HepG2 (cell line): Measurements from ENCODE around the gene EVA1A. TPM values are rescaled to one million over a fixed set of nuclear protein-coding genes. Genes with fewer than 3 reads are reported as not detected.

ENCODE experiments used
- ATAC-seq: fragments of 200-7000 bp; cut with Tn5 transposase; 3 replicates; pipeline ENCODE4 v1.9.1; 2020; ENCODE audit warnings: mild to moderate bottlenecking, moderate library complexity
- BruUV-seq: library from RNA; stranded (reverse); fragments of 400-500 nt; replicated peaks from 2 replicates; lab custom pipeline; 2021; lab: Mats Ljungman, UMichigan
- CTCF ChIA-PET: fragments of 300-600 bp; formaldehyde crosslinking; extraction: SDS; loops from one replicate; lab custom pipeline; 2021; ENCODE audit warnings: low total read pairs, inconsistent platforms, low intra/inter-chr PET ratio; lab: Yijun Ruan, JAX
- POLR2A ChIA-PET: fragments of 350-600 bp; sonication (Branson Sonifier 250); formaldehyde crosslinking; loops from one replicate; lab custom pipeline; 2020; ENCODE audit warnings: antibody characterized with exemption, inconsistent platforms; lab: Yijun Ruan, JAX
- DNase-seq: peaks from one replicate; pipeline ENCODE4 v3.0.0-alpha.2; 2015; ENCODE audit warnings: low spot score
- FAIRE-seq: peaks from 3 replicates; lab custom pipeline; 2011; peaks lifted over from hg19 to GRCh38; lab: Jason Lieb, UNC
- H2AFZ ChIP-seq: one replicate; pipeline ENCODE4 v1.6.1; 2011; ENCODE audit warnings: low read length, inconsistent platforms
- H3K27ac ChIP-seq: fragments of 300-600 bp; 3 replicates; pipeline ENCODE4 v1.8.0; 2011; ENCODE audit warnings: mixed run types, mild to moderate bottlenecking, mixed read lengths, low read length, inconsistent platforms; ENCODE audit not compliant: insufficient read depth; ENCODE audit errors: extremely low read length
- H3K27me3 ChIP-seq, 2 experiments: fragments of 200-600 bp in 1 of 2; 2 replicates in 1 of 2; 3 replicates in 1 of 2; pipeline versions ENCODE4 v1.6.0 to v1.8.0; 2011; ENCODE audit warnings: low read length in 2 of 2, mild to moderate bottlenecking in 2 of 2, moderate library complexity in 2 of 2, inconsistent platforms in 1 of 2; ENCODE audit not compliant: insufficient read depth in 2 of 2, control insufficient read depth in 1 of 2
- H3K36me3 ChIP-seq, 2 experiments: fragments of 200-600 bp in 1 of 2; replicated peaks in 1 of 2; 2 replicates in 1 of 2; 3 replicates in 1 of 2; pipeline versions ENCODE4 v1.5.1 to v1.8.0; 2011; ENCODE audit warnings: low read length in 2 of 2, inconsistent platforms in 1 of 2; ENCODE audit not compliant: insufficient read depth in 2 of 2, control insufficient read depth in 1 of 2
- H3K4me1 ChIP-seq: 2 replicates; pipeline ENCODE4 v1.5.1; 2012; ENCODE audit warnings: low read length, inconsistent platforms; ENCODE audit not compliant: insufficient read depth
- H3K4me2 ChIP-seq: 2 replicates; pipeline ENCODE4 v1.6.0; 2011; ENCODE audit warnings: low read depth, low read length, inconsistent platforms
- H3K4me3 ChIP-seq, 3 experiments: fragments of 200-600 bp in 1 of 3; sonication (generic), shearing (Covaris generic) in 1 of 3; replicated peaks in 1 of 3; 2 replicates each; pipeline ENCODE4 v1.5.1; 2011 to 2016; ENCODE audit warnings: low read length in 3 of 3, inconsistent platforms in 2 of 3, low read depth in 2 of 3, mild to moderate bottlenecking in 2 of 3, control low read depth in 1 of 3, mixed read lengths in 1 of 3; ENCODE audit not compliant: insufficient read depth in 1 of 3
- H3K79me2 ChIP-seq: one replicate; pipeline ENCODE4 v1.6.1; 2011; ENCODE audit warnings: low read length, inconsistent platforms; ENCODE audit not compliant: insufficient read depth
- H3K9ac ChIP-seq: 2 replicates; pipeline ENCODE4 v1.6.0; 2011; ENCODE audit warnings: mild to moderate bottlenecking, low read depth, low read length, inconsistent platforms; ENCODE audit not compliant: insufficient read depth
- H3K9me3 ChIP-seq: 2 replicates; pipeline ENCODE4 v1.5.1; 2012; ENCODE audit warnings: mild to moderate bottlenecking, low read length
- H4K20me1 ChIP-seq: 2 replicates; pipeline ENCODE4 v1.6.0; 2011; ENCODE audit warnings: inconsistent platforms, mild to moderate bottlenecking, low read length, moderate library complexity; ENCODE audit not compliant: insufficient read depth
- ARID2 ChIP-seq: sonication (generic); formaldehyde crosslinking; IDR thresholded peaks from 2 replicates; pipeline ENCODE4 v1.8.1; 2022; ENCODE audit warnings: mild to moderate bottlenecking, missing genetic modification reagents, borderline replicate concordance
- FOXP1 ChIP-seq, 2 experiments: fragments of 450-650 bp in 1 of 2; IDR thresholded peaks; 2 replicates each; pipeline ENCODE4 v1.6.1; 2017 to 2018; ENCODE audit warnings: antibody characterized with exemption in 1 of 2
- HNF4A ChIP-seq: sonication (generic); formaldehyde crosslinking; IDR thresholded peaks from 2 replicates; pipeline ENCODE4 v1.4.0; 2020; ENCODE audit warnings: missing genetic modification reagents
- IKZF1 ChIP-seq: fragments of 450-650 bp; IDR thresholded peaks from 2 replicates; pipeline ENCODE4 v1.7.1; 2016
- NR2F2 ChIP-seq: IDR thresholded peaks from 2 replicates; pipeline ENCODE4 v1.6.1; 2012; ENCODE audit warnings: low read depth, inconsistent platforms, borderline replicate concordance
- ZBTB39 ChIP-seq: sonication (generic); formaldehyde crosslinking; IDR thresholded peaks from 2 replicates; pipeline ENCODE4 v1.5.0; 2020; ENCODE audit warnings: missing genetic modification reagents
- ZMYM4 ChIP-seq: sonication (generic); formaldehyde crosslinking; IDR thresholded peaks from 2 replicates; pipeline ENCODE4 v1.8.1; 2023; ENCODE audit warnings: mild to moderate bottlenecking, missing genetic modification reagents
- ZNF281 ChIP-seq: sonication (generic); formaldehyde crosslinking; IDR thresholded peaks from 2 replicates; pipeline ENCODE4 v1.4.0; 2020; ENCODE audit warnings: missing genetic modification reagents, borderline replicate concordance
- ZNF446 ChIP-seq: sonication (generic); formaldehyde crosslinking; IDR thresholded peaks from 2 replicates; pipeline ENCODE4 v1.5.0; 2020; ENCODE audit warnings: mild to moderate bottlenecking, missing genetic modification reagents
- WGBS: methylation state at CpG from one replicate; pipeline ENCODE4 v1.1.6; 2017; ENCODE audit warnings: low lambda C conversion rate; 5-methylcytosine and 5-hydroxymethylcytosine counted together
- in situ Hi-C: cut with HindIII; loops from 2 replicates; pipeline ENCODE4 v1.10.0; 2017; ENCODE audit warnings: low pct_unique_long_range_greater_than_20kb; ENCODE audit not compliant: extremely low pct_ligation_motif_present
- intact Hi-C: fragments of 100-400 bp; cut with micrococcal nuclease; formaldehyde crosslinking; loops from one replicate; pipeline ENCODE4 v1.10.0; 2022; ENCODE audit not compliant: unreplicated experiment
- polyA plus RNA-seq, 8 experiments: library from polyadenylated mRNA; depleted of rRNA in 3 of 8; stranded (reverse) in 7 of 8; unstranded in 1 of 8; fragments of >200 nt; fragmentation: Illumina TruSeq in 4 of 8; extraction: Trizol in 4 of 8; gene quantifications; 2 replicates each; pipeline versions ENCODE4 v1.2.1 to v1.2.3, GENCODE V29; 2011 to 2016; ENCODE audit warnings: low read depth in 4 of 8, missing spikeins in 1 of 8, mixed read lengths in 1 of 8; ENCODE audit not compliant: insufficient read depth in 1 of 8
- total RNA-seq, 5 experiments: library from RNA; depleted of rRNA; stranded (reverse); fragments of >200 nt; fragmentation: Illumina TruSeq; extraction: Trizol; gene quantifications; 2 replicates each; pipeline ENCODE4 v1.2.3, GENCODE V29; 2016; ENCODE audit warnings: low read depth in 1 of 5
- TF ChIP-seq, protein P1 (sequence below): sonication (generic); formaldehyde crosslinking; IDR thresholded peaks from 2 replicates; pipeline ENCODE4 v1.4.0; 2020; ENCODE audit warnings: missing genetic modification reagents

The EVA1A gene
- total and polyA plus RNA-seq, 2 of the 13 experiments (the other 11 are each of a cell fraction or from before 2014, with no cell fraction given): 57.5 to 57.8 TPM

- TF ChIP-seq ZNF281 (CRISPR knock-in tag): peak; percentile 96
- TF ChIP-seq ARID2 (CRISPR knock-in tag): 0 out of 2 replicates have a peak, but pooled peaks have one; percentile 50
- TF ChIP-seq HNF4A: peak; percentile 4; the same call in 1 of the 2 replicates
- TF ChIP-seq ZBTB39: 0 out of 2 replicates have a peak, but pooled peaks have one; percentile 7
Observed at GRCh38 chr2:75558786-75559679, 1.7 kb downstream of the EVA1A start (continued).

GRCh38 chr2:75558136-75558535, 2.6 kb downstream of the EVA1A start:
- ChIA-PET CTCF (no interaction called here), POLR2A (interaction anchor here (1.1 to 8.0 kb wide), 6 partner anchors 9 to 41 kb away, joined by 3 to 126 read pairs (median 66); no protein-coding TSS in a partner anchor)
- no peaks in the 10 kb centered on the region for H3K9me3 ChIP-seq
- no peaks in the 10 kb centered on the region; a peak in 1 of 5 replicates for H3K27me3 ChIP-seq
- no peak overlapping the region for H2AFZ ChIP-seq
- H3K79me2 ChIP-seq: peaks cover 92% of the 10 kb centered on the region
- H3K9ac ChIP-seq: peak overlapping the region; percentile 67; the same call in 1 of the 2 replicates
- WGBS: 92% methylated on average over 6 of the region's 6 CpGs
- H3K4me3 ChIP-seq: peak overlapping the region; percentile 71 to 91 (median 84)
- in situ Hi-C loops: loop anchor here (10.0 kb wide), 1 partner anchor 47 kb away; no protein-coding TSS in a partner anchor
- peaks cover 31% of the 10 kb centered on the region for H4K20me1 ChIP-seq
- peaks cover 7 to 17% of the 10 kb centered on the region in 2 experiments for H3K36me3 ChIP-seq
- no TSS peak for BruUV-seq
- no peak for FAIRE-seq
- no peak for ATAC-seq
- DNase-seq: no peak
- intact Hi-C loops: loop anchor here (2.0 kb wide), 1 partner anchor 13 kb away; no protein-coding TSS in a partner anchor
- peak overlapping the region; percentile 96 for H3K4me2 ChIP-seq
- peaks cover 83% of the 10 kb centered on the region for H3K4me1 ChIP-seq
- peak overlapping the region; percentile 36 for H3K27ac ChIP-seq
- TF ChIP-seq FOXP1 (IDR thresholded peaks at IDR 0.05): no peak
- 0 out of 2 replicates have a peak, but pooled peaks have one; percentile 4 for TF ChIP-seq FOXP1 (CRISPR knock-in tag; IDR thresholded peaks at IDR 0.05)
- no peak for TF ChIP-seq IKZF1
- no peak for TF ChIP-seq ZNF446 (CRISPR knock-in tag)
- TF ChIP-seq NR2F2: no peak
- TF ChIP-seq ZMYM4 (CRISPR knock-in tag): 0 out of 2 replicates have a peak, but pooled peaks have one; percentile 6
- TF ChIP-seq, protein P1, sequence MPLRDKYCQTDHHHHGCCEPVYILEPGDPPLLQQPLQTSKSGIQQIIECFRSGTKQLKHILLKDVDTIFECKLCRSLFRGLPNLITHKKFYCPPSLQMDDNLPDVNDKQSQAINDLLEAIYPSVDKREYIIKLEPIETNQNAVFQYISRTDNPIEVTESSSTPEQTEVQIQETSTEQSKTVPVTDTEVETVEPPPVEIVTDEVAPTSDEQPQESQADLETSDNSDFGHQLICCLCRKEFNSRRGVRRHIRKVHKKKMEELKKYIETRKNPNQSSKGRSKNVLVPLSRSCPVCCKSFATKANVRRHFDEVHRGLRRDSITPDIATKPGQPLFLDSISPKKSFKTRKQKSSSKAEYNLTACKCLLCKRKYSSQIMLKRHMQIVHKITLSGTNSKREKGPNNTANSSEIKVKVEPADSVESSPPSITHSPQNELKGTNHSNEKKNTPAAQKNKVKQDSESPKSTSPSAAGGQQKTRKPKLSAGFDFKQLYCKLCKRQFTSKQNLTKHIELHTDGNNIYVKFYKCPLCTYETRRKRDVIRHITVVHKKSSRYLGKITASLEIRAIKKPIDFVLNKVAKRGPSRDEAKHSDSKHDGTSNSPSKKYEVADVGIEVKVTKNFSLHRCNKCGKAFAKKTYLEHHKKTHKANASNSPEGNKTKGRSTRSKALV: no peak
